HepG2 (cell line): ENCODE results near the gene ATP6V1G2. TPM values are rescaled to one million over a fixed set of nuclear protein-coding genes. Genes with fewer than 3 reads are reported as not detected.

Experiments
- DMAP1 ChIP-seq: IDR thresholded peaks from 2 replicates; pipeline ENCODE4 v1.6.1; 2016
- EEA1 ChIP-seq: sonication (generic); formaldehyde crosslinking; IDR thresholded peaks from 2 replicates; pipeline ENCODE4 v1.5.1; 2020; ENCODE audit warnings: mild to moderate bottlenecking, missing genetic modification reagents, borderline replicate concordance
- MBD4 ChIP-seq: IDR thresholded peaks from 2 replicates; pipeline ENCODE4 v1.6.1; 2012; ENCODE audit warnings: low read length, inconsistent platforms, borderline replicate concordance
- MTF1 ChIP-seq: sonication (generic); formaldehyde crosslinking; IDR thresholded peaks from 2 replicates; pipeline ENCODE4 v1.5.0; 2020; ENCODE audit warnings: missing genetic modification reagents
- NKX3-1 ChIP-seq: sonication (generic); formaldehyde crosslinking; IDR thresholded peaks from 2 replicates; pipeline ENCODE4 v1.5.0; 2020; ENCODE audit warnings: missing genetic modification reagents
- ONECUT2 ChIP-seq: sonication (generic); formaldehyde crosslinking; IDR thresholded peaks from 2 replicates; pipeline ENCODE4 v1.4.0; 2020; ENCODE audit warnings: missing genetic modification reagents
- PAX8 ChIP-seq: sonication (generic); formaldehyde crosslinking; IDR thresholded peaks from 2 replicates; pipeline ENCODE4 v1.8.0; 2022; ENCODE audit warnings: mild to moderate bottlenecking, missing genetic modification reagents, borderline replicate concordance
- RARA ChIP-seq: IDR thresholded peaks from 2 replicates; pipeline ENCODE4 v1.6.1; 2016; ENCODE audit warnings: missing genetic modification reagents, missing compliant biosample characterization
- SIX1 ChIP-seq: sonication (generic); formaldehyde crosslinking; IDR thresholded peaks from 2 replicates; pipeline ENCODE4 v1.4.0; 2020; ENCODE audit warnings: missing genetic modification reagents, borderline replicate concordance
- SRF ChIP-seq: IDR thresholded peaks from 2 replicates; pipeline ENCODE4 v1.6.1; 2011; ENCODE audit warnings: mild to moderate bottlenecking, low read depth, low read length, moderate library complexity
- SSRP1 ChIP-seq: IDR thresholded peaks from 2 replicates; pipeline ENCODE4 v1.6.1; 2016; ENCODE audit warnings: control low read depth
- TCF12 ChIP-seq, 2 experiments: fragments of 450-650 bp in 1 of 2; sonication (generic) in 1 of 2; formaldehyde crosslinking in 1 of 2; IDR thresholded peaks; 2 replicates each; pipeline versions ENCODE4 v1.6.1 to v1.8.0; 2017 to 2022; ENCODE audit warnings: antibody characterized with exemption in 1 of 2, mild to moderate bottlenecking in 1 of 2, missing genetic modification reagents in 1 of 2, moderate library complexity in 1 of 2
- ZNF20 ChIP-seq: sonication (generic); formaldehyde crosslinking; IDR thresholded peaks from 2 replicates; pipeline ENCODE4 v1.4.0; 2020; ENCODE audit warnings: mild to moderate bottlenecking, moderate library complexity, missing genetic modification reagents
- ZNF816 ChIP-seq: sonication (generic); formaldehyde crosslinking; IDR thresholded peaks from 2 replicates; pipeline ENCODE4 v1.8.0; 2022; ENCODE audit warnings: missing genetic modification reagents, mild to moderate bottlenecking, borderline replicate concordance
- polyA plus RNA-seq, 8 experiments: library from polyadenylated mRNA; depleted of rRNA in 3 of 8; stranded (reverse) in 7 of 8; unstranded in 1 of 8; fragments of >200 nt; fragmentation: Illumina TruSeq in 4 of 8; extraction: Trizol in 4 of 8; gene quantifications; 2 replicates each; pipeline versions ENCODE4 v1.2.1 to v1.2.3, GENCODE V29; 2011 to 2016; ENCODE audit warnings: low read depth in 4 of 8, missing spikeins in 1 of 8, mixed read lengths in 1 of 8; ENCODE audit not compliant: insufficient read depth in 1 of 8
- total RNA-seq, 5 experiments: library from RNA; depleted of rRNA; stranded (reverse); fragments of >200 nt; fragmentation: Illumina TruSeq; extraction: Trizol; gene quantifications; 2 replicates each; pipeline ENCODE4 v1.2.3, GENCODE V29; 2016; ENCODE audit warnings: low read depth in 1 of 5
- TF ChIP-seq, protein P1 (sequence below): fragments of 450-650 bp; IDR thresholded peaks from 2 replicates; pipeline ENCODE4 v1.6.1; 2016
- TF ChIP-seq, protein P2 (sequence below): sonication (generic); formaldehyde crosslinking; IDR thresholded peaks from 2 replicates; pipeline ENCODE4 v1.8.0; 2022; ENCODE audit warnings: mild to moderate bottlenecking, missing genetic modification reagents, moderate library complexity
- TF ChIP-seq, protein P3 (sequence below): sonication (generic); formaldehyde crosslinking; IDR thresholded peaks from 2 replicates; pipeline ENCODE4 v1.4.0; 2020; ENCODE audit warnings: missing genetic modification reagents, borderline replicate concordance
- TF ChIP-seq, protein P4 (sequence below): sonication (generic); formaldehyde crosslinking; IDR thresholded peaks from 2 replicates; pipeline ENCODE4 v1.4.0; 2020; ENCODE audit warnings: low read depth, mild to moderate bottlenecking, missing genetic modification reagents
- TF ChIP-seq, protein P5 (sequence below): sonication (generic); formaldehyde crosslinking; IDR thresholded peaks from 2 replicates; pipeline ENCODE4 v1.4.0; 2020; ENCODE audit warnings: missing genetic modification reagents, mild to moderate bottlenecking, borderline replicate concordance

Gene ATP6V1G2
- total and polyA plus RNA-seq, 2 of the 13 experiments (the other 11 are each of a cell fraction or from before 2014, with no cell fraction given), result 0.27 to 0.83 TPM

DNA sequence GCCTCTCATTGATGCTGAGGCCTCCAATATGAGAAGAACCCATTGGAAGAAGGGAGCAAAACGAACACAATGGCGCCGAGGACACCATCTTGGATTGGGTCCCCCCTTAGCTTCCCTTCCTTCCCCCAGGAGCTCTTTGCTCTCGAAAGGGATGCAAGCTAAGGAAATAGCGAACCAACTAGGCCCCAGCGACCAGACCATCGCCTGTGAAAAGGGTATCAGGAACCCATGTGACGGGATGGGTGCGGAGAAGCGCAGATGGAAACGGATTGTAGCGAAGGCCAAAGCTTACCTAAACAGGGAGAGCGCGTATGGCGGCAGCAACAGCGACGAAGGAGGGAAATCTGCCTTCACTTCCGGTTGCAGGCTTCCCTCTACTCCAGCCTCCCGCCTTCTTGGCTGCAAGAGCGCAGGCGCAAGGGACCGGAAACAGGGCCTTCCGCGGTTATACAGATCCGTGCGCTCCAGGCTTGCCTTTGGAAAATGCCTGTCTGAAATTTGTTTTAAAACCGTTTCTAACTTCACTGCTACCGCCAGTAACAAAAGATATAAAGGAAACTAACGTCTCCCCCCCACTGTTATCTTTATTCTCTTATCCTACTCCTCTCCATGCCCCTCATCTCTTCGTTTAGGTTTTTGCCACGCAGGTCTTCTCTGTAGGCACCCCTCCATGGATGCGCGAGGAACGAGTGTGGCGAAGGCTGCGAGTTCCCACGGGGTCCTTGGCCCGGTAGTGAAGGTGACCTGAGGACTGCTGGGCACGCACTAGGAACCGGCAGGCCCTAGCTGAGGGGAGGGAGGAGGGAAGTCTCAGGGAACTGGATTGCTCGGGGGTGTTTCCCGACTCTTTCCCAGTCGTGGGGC, 4.5 kb downstream of the ATP6V1G2 start, which contains the start of gene DDX39B (continued):
- TF ChIP-seq, protein P1, sequence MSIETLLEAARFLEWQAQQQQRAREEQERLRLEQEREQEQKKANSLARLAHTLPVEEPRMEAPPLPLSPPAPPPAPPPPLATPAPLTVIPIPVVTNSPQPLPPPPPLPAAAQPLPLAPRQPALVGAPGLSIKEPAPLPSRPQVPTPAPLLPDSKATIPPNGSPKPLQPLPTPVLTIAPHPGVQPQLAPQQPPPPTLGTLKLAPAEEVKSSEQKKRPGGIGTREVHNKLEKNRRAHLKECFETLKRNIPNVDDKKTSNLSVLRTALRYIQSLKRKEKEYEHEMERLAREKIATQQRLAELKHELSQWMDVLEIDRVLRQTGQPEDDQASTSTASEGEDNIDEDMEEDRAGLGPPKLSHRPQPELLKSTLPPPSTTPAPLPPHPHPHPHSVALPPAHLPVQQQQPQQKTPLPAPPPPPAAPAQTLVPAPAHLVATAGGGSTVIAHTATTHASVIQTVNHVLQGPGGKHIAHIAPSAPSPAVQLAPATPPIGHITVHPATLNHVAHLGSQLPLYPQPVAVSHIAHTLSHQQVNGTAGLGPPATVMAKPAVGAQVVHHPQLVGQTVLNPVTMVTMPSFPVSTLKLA, result peak; percentile 3; the same call in 1 of the 2 replicates
- peak; percentile 58; the same call in 1 of the 2 replicates for TF ChIP-seq ONECUT2 (CRISPR knock-in tag)
- TF ChIP-seq SIX1 (CRISPR knock-in tag), result no peak
- peak; percentile 64 for TF ChIP-seq RARA (CRISPR knock-in tag)
- TF ChIP-seq, protein P2, sequence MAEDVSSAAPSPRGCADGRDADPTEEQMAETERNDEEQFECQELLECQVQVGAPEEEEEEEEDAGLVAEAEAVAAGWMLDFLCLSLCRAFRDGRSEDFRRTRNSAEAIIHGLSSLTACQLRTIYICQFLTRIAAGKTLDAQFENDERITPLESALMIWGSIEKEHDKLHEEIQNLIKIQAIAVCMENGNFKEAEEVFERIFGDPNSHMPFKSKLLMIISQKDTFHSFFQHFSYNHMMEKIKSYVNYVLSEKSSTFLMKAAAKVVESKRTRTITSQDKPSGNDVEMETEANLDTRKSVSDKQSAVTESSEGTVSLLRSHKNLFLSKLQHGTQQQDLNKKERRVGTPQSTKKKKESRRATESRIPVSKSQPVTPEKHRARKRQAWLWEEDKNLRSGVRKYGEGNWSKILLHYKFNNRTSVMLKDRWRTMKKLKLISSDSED, result no peak
- TF ChIP-seq MTF1 (CRISPR knock-in tag), result no peak; the same call in 1 of the 2 replicates
- TF ChIP-seq NKX3-1 (CRISPR knock-in tag), result peak; percentile 90
- TF ChIP-seq MBD4, result no peak
- peak; percentile 83; the same call in 1 of the 2 replicates for TF ChIP-seq SSRP1 (CRISPR knock-in tag)
- peak; percentile 71; the same call in 1 of the 2 replicates for TF ChIP-seq ZNF816 (CRISPR knock-in tag)
- TF ChIP-seq DMAP1, result peak; percentile 99
- TF ChIP-seq ZNF20, result peak; percentile 92; the same call in 1 of the 2 replicates
- TF ChIP-seq, protein P3, sequence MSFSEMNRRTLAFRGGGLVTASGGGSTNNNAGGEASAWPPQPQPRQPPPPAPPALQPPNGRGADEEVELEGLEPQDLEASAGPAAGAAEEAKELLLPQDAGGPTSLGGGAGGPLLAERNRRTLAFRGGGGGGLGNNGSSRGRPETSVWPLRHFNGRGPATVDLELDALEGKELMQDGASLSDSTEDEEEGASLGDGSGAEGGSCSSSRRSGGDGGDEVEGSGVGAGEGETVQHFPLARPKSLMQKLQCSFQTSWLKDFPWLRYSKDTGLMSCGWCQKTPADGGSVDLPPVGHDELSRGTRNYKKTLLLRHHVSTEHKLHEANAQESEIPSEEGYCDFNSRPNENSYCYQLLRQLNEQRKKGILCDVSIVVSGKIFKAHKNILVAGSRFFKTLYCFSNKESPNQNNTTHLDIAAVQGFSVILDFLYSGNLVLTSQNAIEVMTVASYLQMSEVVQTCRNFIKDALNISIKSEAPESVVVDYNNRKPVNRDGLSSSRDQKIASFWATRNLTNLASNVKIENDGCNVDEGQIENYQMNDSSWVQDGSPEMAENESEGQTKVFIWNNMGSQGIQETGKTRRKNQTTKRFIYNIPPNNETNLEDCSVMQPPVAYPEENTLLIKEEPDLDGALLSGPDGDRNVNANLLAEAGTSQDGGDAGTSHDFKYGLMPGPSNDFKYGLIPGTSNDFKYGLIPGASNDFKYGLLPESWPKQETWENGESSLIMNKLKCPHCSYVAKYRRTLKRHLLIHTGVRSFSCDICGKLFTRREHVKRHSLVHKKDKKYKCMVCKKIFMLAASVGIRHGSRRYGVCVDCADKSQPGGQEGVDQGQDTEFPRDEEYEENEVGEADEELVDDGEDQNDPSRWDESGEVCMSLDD (CRISPR knock-in tag), result 0 out of 2 replicates have a peak, but pooled peaks have one; percentile 49
- TF ChIP-seq EEA1 (CRISPR knock-in tag), result no peak; the same call in none of the 2 replicates
- no peak; the same call in 1 of the 2 replicates for TF ChIP-seq PAX8 (CRISPR knock-in tag)
- TF ChIP-seq, protein P4, sequence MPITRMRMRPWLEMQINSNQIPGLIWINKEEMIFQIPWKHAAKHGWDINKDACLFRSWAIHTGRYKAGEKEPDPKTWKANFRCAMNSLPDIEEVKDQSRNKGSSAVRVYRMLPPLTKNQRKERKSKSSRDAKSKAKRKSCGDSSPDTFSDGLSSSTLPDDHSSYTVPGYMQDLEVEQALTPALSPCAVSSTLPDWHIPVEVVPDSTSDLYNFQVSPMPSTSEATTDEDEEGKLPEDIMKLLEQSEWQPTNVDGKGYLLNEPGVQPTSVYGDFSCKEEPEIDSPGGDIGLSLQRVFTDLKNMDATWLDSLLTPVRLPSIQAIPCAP (CRISPR knock-in tag), result no peak
- TF ChIP-seq SRF, result peak; percentile 19; the same call in 1 of the 2 replicates
- TF ChIP-seq, protein P5, sequence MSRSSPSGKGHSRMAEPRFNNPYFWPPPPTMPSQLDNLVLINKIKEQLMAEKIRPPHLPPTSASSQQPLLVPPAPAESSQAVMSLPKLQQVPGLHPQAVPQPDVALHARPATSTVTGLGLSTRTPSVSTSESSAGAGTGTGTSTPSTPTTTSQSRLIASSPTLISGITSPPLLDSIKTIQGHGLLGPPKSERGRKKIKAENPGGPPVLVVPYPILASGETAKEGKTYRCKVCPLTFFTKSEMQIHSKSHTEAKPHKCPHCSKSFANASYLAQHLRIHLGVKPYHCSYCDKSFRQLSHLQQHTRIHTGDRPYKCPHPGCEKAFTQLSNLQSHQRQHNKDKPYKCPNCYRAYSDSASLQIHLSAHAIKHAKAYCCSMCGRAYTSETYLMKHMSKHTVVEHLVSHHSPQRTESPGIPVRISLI (CRISPR knock-in tag), result no peak
- no peak for TF ChIP-seq TCF12 (IDR thresholded peaks at IDR 0.05)
- no peak for TF ChIP-seq TCF12 (CRISPR knock-in tag; IDR thresholded peaks at IDR 0.05)
